Suppressor macrophage (primary cell): Measurements from ENCODE around the gene TREML4.
"Not testable (repeated sequence)": the region's sequence is repeated elsewhere in the genome, so short reads cannot be mapped to it uniquely, and the experiment has no call there.

Experiments
- DNase-seq, 4 experiments: peaks; one replicate each; pipeline ENCODE4 v3.0.0-alpha.2; 2020 to 2022

Gene TREML4

GRCh38 chr6:41208439-41209106 is 19.6 kb upstream of the TREML4 start:
- no peak for DNase-seq

- DNase-seq = peak in 3 of 4 experiments; percentile 15 to 33 (median 18)
Observed at GRCh38 chr6:41209547-41210320, 18.4 kb upstream of the TREML4 start.

GRCh38 chr6:41214559-41215238 is 13.4 kb upstream of the TREML4 start:
- DNase-seq = no peak

DNA sequence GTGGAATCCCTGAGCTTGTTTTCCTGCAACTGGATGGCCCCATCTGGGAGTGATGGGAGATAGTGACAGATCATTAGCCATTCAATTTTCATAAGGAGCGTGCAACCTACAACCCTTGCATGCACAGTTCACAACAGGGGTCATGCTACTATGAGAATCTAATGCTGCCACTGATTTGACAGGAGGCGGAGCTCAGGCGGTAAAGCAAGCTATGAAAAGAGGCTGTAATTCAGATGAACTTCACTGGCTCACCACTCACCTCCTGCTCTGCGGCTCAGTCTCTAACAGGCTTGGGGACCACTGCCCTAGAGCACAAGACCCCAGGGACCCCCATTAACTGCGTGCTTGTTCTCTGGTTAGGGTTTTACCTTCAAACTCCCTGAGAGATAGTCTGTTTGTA is 12.4 kb upstream of the TREML4 start:
- no peak for DNase-seq

- no peak for DNase-seq
Observed at GRCh38 chr6:41216616-41217015, 11.5 kb upstream of the TREML4 start.

GRCh38 chr6:41222045-41222444 is 6.1 kb upstream of the TREML4 start:
- DNase-seq = peak in 1 of 4 experiments; percentile 7

- peak in 2 of 4 experiments; percentile 10 to 19 for DNase-seq
Observed at GRCh38 chr6:41222513-41222912, 5.6 kb upstream of the TREML4 start.

DNA sequence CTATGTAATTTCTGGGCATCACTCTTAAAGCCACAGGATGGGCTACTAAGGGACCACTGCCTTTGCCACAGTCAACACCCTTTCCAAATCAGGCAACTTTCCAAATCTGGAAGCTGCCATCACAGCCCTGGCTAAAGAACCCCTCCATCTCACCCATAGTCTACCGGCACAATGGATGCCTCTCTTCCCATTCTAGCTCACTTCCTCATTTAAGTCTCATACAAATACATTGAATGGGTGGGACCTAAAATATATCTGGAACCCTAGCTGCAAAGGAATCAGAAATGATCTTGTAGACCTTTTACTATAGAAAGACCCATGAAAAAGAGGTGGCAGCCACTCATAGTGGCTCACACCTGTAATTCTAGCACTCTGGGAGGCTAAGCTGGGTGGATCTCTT is 3.3 kb upstream of the TREML4 start:
- DNase-seq = peak in 1 of 4 experiments; percentile 23

DNA sequence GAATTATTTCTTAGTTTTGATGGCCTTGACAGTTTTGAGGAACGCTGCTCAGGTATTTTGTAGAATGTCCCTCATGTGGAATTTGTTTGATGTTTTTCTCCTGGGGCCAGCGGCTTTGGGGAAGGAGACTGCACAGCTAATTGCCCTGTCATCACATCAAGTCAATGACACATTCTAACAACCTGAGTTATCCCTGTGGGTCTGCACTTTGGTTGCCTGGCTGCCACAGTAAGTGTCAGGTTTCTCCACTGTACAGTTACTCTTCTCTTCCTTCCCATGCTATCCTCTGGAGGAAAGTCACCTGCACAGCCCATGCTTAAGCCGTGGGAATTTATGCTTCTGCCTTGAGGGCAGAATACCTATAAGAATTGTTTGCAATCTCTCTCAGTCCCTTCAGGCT is 1.4 kb upstream of the TREML4 start:
- no peak for DNase-seq

DNA sequence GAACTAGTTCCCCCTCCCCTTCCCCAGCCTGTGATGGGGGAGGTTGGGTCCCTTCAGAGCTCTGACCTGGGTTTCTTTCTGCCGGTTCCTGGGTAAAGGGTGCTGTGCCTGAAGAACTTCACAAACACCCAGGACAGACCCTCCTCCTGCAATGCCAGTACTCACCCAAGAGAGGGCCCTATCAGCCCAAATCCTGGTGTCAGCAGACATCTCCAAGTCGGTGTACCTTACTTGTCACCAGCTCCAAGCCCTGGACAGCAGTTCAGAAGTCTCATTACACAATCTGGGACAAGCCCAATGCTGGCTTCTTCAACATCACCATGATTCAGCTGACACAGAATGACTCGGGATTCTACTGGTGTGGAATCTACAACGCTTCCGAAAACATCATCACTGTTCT is 467 bp downstream of the TREML4 start:
- DNase-seq = peak; percentile 13 to 64 (median 48)

- no peak for DNase-seq
Observed at GRCh38 chr6:41229721-41230120, 1.6 kb downstream of the TREML4 start.

GRCh38 chr6:41231246-41231645 is 3.1 kb downstream of the TREML4 start:
- no peak for DNase-seq

GRCh38 chr6:41232667-41233066 is 4.5 kb downstream of the TREML4 start:
- DNase-seq = no peak

DNA sequence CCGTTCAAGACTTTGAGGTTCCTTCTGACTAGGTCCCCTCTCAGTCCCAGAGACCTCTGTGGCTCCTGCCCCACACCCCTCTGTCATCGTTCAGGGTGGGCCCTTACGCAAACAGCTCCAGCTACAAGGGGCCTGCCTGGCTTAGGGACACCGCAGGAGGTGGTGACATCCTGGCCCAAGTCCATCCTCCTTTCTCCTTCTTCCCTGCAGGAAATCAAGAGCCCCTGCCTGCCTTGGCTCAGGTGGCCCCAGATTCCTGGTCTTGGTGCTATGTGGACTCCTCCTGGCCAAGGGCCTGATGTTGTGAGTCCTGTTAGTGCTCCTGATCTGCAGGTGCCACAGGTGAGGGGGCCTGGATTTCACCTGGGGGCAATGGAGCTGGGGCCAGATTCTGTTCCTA is 8.1 kb downstream of the TREML4 start:
- DNase-seq = no peak

- DNase-seq = no peak
Observed at GRCh38 chr6:41237128-41237527, 9.0 kb downstream of the TREML4 start.

- no peak for DNase-seq
Observed at GRCh38 chr6:41239467-41240159, 11.5 kb downstream of the TREML4 start.

- DNase-seq = not testable (repeated sequence)
Observed at GRCh38 chr6:41246529-41246928, 18.4 kb downstream of the TREML4 start.

DNA sequence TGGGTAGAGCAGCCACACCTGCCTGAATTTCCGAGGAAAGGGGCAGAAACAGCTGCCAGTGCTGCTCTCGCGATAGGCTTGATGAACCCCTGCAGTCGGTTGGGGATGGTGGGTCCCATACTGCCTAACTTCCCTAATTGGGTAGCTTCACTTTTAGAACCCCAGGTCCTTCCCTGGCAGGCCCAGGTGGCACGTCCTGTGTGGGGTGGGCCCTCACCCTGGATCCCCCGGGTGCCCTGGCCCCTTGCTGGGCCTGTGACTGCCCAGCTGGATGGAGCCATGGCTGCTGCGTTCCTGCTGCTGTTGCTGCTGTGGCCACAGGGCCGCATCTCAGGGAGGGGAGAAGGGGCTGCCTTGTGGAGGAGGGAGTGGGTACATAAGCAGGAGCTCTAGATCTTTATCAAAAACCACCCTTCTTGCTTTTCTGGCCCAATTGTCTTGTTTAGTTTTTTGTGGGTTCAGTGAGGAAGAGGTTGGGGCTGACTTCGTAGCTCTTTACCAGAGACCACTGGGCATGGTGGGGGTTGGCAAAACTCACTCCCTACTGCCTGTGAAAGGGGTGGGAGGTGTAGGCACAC is 19.2 kb downstream of the TREML4 start:
- no peak for DNase-seq

DNA sequence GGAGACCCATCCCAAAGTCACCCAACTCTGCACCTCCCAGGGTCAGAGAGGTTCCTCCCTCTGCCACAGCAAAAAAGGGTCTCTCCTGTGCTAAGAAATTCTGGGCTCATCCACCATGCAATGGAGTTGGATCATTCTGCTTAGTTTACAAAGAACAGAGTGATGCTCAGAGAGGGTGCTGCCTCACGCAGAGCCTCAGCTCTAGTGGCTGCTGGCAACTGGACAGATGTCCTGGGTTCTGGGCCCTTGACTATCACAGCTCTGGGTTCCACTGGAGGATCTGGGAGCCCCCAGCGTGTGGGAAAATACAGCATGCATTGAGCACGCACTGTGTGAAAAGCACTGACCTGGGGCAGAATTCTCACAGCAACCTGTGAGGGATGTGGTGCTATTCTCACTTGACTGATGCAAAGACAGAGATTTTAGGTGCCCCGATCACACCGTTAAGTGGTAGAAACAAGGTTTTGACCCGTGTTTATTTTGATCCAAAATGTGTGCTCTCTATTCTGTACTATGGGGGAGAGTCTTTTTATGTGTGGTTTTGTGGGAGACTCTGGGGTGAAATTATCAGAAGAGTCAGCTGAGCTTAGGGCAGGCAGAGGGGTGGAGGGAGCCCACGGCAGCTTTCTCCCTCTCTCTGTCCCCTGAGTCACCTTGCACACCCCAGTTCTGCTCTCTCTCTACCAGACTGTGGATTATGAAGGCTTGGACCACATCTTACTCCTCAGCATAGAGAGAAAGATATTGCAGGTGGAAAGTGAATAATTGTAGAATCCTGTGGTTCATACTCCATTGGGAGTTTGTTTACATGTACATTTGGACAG is 19.9 kb downstream of the TREML4 start:
- no peak for DNase-seq

GRCh38 chr6:41252401-41253169 is 24.4 kb downstream of the TREML4 start:
- peak; percentile 48 to 73 (median 62) for DNase-seq

DNA sequence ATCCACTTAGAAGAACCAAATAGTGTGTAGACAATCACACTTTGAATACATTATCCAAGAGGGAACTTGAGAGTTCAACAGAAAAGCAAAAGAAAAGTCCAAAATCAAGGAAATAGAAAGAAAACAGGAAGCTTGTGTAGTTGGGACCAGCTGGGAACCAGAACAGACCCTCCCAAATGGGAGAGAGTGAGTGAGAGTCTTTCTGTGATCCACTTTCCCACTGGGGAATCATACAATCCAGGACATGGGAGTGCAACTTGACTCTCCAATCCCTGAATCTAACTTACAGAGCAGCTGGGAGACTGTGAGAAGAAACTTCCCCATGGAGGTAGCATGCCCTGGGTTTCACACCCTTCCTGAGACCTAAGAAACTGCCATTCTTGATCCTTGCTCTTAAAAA is 27.0 kb downstream of the TREML4 start:
- no peak for DNase-seq
